HEK293T (cell line): ENCODE data around the gene TNXB.

Experiments used
- ARNT ChIP-seq: fragments of 450-650 bp; IDR thresholded peaks from 2 replicates; pipeline ENCODE4 v1.6.1; 2017; ENCODE audit warnings: mild to moderate bottlenecking
- BHLHE40 ChIP-seq: fragments of 450-650 bp; IDR thresholded peaks from 2 replicates; pipeline ENCODE4 v1.6.1; 2016; ENCODE audit warnings: mild to moderate bottlenecking, moderate library complexity, borderline replicate concordance
- CTBP1 ChIP-seq: fragments of 450-650 bp; IDR thresholded peaks from 2 replicates; pipeline ENCODE4 v1.6.1; 2016; ENCODE audit warnings: borderline replicate concordance
- FOXA1 ChIP-seq: fragments of 450-650 bp; IDR thresholded peaks from 2 replicates; pipeline ENCODE4 v1.6.1; 2016; ENCODE audit warnings: mild to moderate bottlenecking
- FOXK2 ChIP-seq: fragments of 450-650 bp; IDR thresholded peaks from 2 replicates; pipeline ENCODE4 v1.6.1; 2016; ENCODE audit warnings: mild to moderate bottlenecking
- FOXM1 ChIP-seq: fragments of 450-650 bp; IDR thresholded peaks from 2 replicates; pipeline ENCODE4 v1.6.1; 2017; ENCODE audit warnings: mild to moderate bottlenecking, borderline replicate concordance
- HDGF ChIP-seq: fragments of 450-650 bp; IDR thresholded peaks from 2 replicates; pipeline ENCODE4 v1.6.1; 2017; ENCODE audit warnings: antibody characterized with exemption, borderline replicate concordance
- L3MBTL2 ChIP-seq: fragments of 450-650 bp; conservative IDR thresholded peaks from 2 replicates; pipeline ENCODE4 v1.6.1; 2016; ENCODE audit warnings: mild to moderate bottlenecking
- LEF1 ChIP-seq: fragments of 450-650 bp; IDR thresholded peaks from 2 replicates; pipeline ENCODE4 v1.6.1; 2017; ENCODE audit warnings: mild to moderate bottlenecking, borderline replicate concordance
- SP1 ChIP-seq: fragments of 450-650 bp; IDR thresholded peaks from 2 replicates; pipeline ENCODE4 v1.6.1; 2017
- SUZ12 ChIP-seq: fragments of 450-650 bp; IDR thresholded peaks from 2 replicates; pipeline ENCODE4 v1.6.1; 2016; ENCODE audit warnings: mild to moderate bottlenecking
- TARDBP ChIP-seq: fragments of 450-650 bp; IDR thresholded peaks from 2 replicates; pipeline ENCODE4 v1.6.1; 2016
- ZNF384 ChIP-seq: fragments of 450-650 bp; IDR thresholded peaks from 2 replicates; pipeline ENCODE4 v1.6.1; 2016

- no peak for TF ChIP-seq BHLHE40
- TF ChIP-seq SUZ12, result no peak
- TF ChIP-seq LEF1, result no peak
- TF ChIP-seq SP1, result no peak
- no peak for TF ChIP-seq FOXM1
- no peak for TF ChIP-seq ZNF384
- TF ChIP-seq HDGF, result no peak
- no peak for TF ChIP-seq ARNT
- no peak for TF ChIP-seq FOXK2
- no peak for TF ChIP-seq L3MBTL2
- no peak for TF ChIP-seq FOXA1
- TF ChIP-seq CTBP1, result no peak
- TF ChIP-seq TARDBP, result no peak
Measured at GRCh38 chr6:32151181-32151862, 42.2 kb upstream of the TNXB start.
